Upper lobe of right lung (tissue), 1 donor: Measurements from ENCODE around the gene FOS. TPM values are rescaled to one million over a fixed set of nuclear protein-coding genes. Genes with fewer than 3 reads are reported as not detected.

ENCODE experiments used
- ATAC-seq: fragments of 200-7000 bp; cut with Tn5 transposase; one replicate; pipeline ENCODE4 v1.9.1; 2020; ENCODE audit warnings: mild to moderate bottlenecking, moderate library complexity
- DNase-seq: peaks from one replicate; pipeline ENCODE4 v3.0.0-alpha.2; 2020
- H3K27ac ChIP-seq: fragments of 200-600 bp; one replicate; pipeline ENCODE4 v1.8.0; 2022
- H3K27me3 ChIP-seq: fragments of 200-600 bp; one replicate; pipeline ENCODE4 v1.8.0; 2022; ENCODE audit warnings: mild to moderate bottlenecking
- H3K36me3 ChIP-seq: fragments of 200-600 bp; one replicate; pipeline ENCODE4 v1.8.0; 2022
- H3K4me1 ChIP-seq: fragments of 200-600 bp; one replicate; pipeline ENCODE4 v1.8.0; 2022
- H3K4me3 ChIP-seq: fragments of 200-600 bp; one replicate; pipeline ENCODE4 v1.8.0; 2022; ENCODE audit warnings: mild to moderate bottlenecking
- H3K9me3 ChIP-seq: fragments of 200-600 bp; one replicate; pipeline ENCODE4 v1.8.0; 2022
- intact Hi-C: fragments of 100-400 bp; cut with DNase I; formaldehyde crosslinking; loops from one replicate; pipeline ENCODE4 v1.11.0; 2022
- total RNA-seq: library from RNA; stranded (reverse); fragmentation: NEBNext Ultra II Directional; extraction: Animal tissue kit (Norgen Biotek cat#: 25700); gene quantifications from one replicate; pipeline ENCODE4 v1.2.1, GENCODE V29; 2021
- TF ChIP-seq, protein P1 (sequence below): fragments of 200-600 bp; IDR thresholded peaks from one replicate; pipeline ENCODE4 v1.8.0; 2022; ENCODE audit warnings: antibody characterized with exemption
- donor health status: DM: no; HTN: yes; CAD: no; lungs with severe emphysema.

Gene FOS
- total RNA-seq, 1 donor from 2014 or later, result 204 TPM

DNA sequence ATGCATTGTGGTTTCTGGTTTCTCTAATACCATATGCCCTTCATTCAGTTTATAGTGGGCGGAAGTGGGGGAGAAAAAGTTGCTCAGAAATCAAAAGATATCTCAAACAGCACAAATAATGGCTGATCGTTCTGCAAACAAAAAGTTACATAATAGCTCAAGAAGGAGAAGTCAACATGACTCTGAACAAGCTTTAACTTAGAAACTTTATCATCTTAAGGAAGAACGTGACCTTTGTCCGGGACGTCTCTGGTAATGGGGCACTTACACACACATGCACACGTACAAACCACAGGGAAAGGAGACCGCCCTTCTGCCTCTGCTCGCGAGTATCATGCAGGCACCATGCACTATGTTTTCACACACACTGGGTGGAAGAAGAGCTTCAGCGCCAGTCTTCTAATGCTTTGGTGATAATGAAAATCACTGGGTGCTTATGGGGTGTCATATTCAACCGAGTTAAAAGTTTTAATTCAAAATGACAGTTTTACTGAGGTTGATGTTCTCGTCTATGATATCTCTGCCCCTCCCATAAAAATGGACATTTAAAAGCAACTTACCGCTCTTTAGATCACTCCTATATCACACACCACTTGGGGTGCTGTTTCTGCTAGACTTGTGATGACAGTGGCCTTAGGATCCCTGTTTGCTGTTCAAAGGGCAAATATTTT lies 4.7 kb downstream of the FOS start:
- Histone ChIP-seq H3K9me3 (no peaks in the 10 kb centered on the region), H3K27me3 (no peaks in the 10 kb centered on the region), H3K36me3 (peaks cover 21% of the 10 kb centered on the region), H3K4me3 (no peak overlapping the region), H3K27ac (peak overlapping the region; percentile 100), H3K4me1 (peaks cover 19% of the 10 kb centered on the region)
- ATAC-seq (peak; percentile 33), DNase-seq (no peak)
- intact Hi-C loops, result no loop called here
- TF ChIP-seq, protein P1, sequence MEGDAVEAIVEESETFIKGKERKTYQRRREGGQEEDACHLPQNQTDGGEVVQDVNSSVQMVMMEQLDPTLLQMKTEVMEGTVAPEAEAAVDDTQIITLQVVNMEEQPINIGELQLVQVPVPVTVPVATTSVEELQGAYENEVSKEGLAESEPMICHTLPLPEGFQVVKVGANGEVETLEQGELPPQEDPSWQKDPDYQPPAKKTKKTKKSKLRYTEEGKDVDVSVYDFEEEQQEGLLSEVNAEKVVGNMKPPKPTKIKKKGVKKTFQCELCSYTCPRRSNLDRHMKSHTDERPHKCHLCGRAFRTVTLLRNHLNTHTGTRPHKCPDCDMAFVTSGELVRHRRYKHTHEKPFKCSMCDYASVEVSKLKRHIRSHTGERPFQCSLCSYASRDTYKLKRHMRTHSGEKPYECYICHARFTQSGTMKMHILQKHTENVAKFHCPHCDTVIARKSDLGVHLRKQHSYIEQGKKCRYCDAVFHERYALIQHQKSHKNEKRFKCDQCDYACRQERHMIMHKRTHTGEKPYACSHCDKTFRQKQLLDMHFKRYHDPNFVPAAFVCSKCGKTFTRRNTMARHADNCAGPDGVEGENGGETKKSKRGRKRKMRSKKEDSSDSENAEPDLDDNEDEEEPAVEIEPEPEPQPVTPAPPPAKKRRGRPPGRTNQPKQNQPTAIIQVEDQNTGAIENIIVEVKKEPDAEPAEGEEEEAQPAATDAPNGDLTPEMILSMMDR, result peak; percentile 9

DNA sequence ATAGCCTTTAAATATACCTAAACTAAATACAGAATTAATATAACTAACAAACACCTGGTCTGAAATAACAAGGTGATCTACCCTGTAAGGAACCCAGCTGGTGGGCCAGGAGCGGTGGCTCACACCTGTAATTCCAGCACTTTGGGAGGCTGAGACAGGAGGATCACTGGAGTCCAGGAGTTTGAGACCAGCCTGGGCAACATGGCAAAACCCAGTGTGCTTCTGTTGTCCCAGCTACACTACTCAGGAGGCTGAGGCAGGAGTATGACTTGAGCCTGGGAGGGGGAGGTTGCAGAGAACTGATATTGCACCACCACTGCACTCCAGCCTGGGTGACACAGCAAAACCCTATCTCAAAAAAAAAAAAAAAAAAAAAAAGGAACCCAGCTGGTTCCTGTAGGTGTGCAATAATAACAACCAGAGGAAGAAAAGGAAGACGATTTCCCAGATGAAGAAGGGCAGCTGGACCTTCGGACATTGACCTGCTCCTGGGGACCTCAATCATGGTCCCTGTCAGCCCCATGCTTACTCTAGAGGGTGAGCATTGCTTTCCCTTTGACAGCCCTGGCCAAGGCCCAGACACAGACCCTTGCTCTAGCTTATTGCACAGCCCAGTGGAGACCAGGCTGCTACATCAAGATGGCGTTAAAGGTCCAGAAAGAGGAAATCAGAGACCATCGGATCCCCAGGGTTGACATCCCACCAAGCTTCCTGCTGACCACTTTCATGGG lies 5.4 kb downstream of the FOS start:
- no peaks in the 10 kb centered on the region for H3K27me3 ChIP-seq
- ATAC-seq (peak; percentile 48), DNase-seq (peak; percentile 56)
- H3K4me3 ChIP-seq, result no peak overlapping the region
- TF ChIP-seq, protein P1, result no peak
- peaks cover 21% of the 10 kb centered on the region for H3K36me3 ChIP-seq
- H3K4me1 ChIP-seq, result peaks cover 19% of the 10 kb centered on the region
- H3K27ac ChIP-seq, result peak overlapping the region; percentile 100
- intact Hi-C loops, result no loop called here
- no peaks in the 10 kb centered on the region for H3K9me3 ChIP-seq

DNA sequence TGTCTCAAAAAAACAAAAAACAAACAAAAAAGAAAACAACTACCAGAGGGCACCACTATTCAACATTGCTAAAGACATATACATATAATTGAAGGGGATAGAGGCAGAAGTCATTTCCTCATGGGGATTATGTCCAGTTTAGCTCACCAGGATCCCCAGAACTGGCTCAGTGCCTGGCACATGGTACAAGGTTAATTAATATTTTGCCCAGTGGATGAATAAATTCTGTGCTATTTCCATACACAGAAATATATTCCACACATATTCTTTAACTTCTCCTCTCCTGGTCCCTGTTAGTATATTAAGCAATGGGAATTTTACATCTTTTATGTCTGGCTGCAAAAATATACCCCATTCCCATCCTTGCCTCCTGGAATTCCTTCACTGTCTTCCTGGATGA lies 6.7 kb downstream of the FOS start:
- Histone ChIP-seq H3K36me3 (peaks cover 15% of the 10 kb centered on the region), H3K4me3 (no peak overlapping the region), H3K9me3 (no peaks in the 10 kb centered on the region), H3K27ac (no peak overlapping the region), H3K4me1 (peaks cover 13% of the 10 kb centered on the region), H3K27me3 (no peaks in the 10 kb centered on the region)
- DNase-seq (no peak), ATAC-seq (no peak)
- intact Hi-C loops, result no loop called here
- TF ChIP-seq, protein P1, result no peak

DNA sequence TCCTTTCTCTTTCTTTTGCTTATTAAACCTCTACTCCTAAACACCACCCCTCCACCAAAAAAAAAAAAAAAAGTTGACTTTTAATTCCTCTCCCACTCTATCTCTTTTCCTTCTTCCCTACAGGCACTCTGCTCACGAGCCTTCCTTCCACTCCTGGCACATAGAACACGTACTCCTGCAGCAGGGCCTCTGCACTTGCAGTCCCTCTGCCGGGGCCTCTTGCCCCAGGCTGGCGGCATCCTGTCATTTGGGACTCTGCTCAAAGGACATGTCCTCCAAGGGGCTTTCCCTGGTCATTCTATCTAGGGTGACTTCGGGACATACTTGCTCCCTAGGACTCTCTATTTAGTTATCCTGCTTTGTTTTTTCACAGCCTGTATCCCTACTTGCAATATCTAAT lies 7.7 kb downstream of the FOS start:
- no peaks in the 10 kb centered on the region for H3K9me3 ChIP-seq
- no peak for ATAC-seq
- TF ChIP-seq, protein P1, result no peak
- peaks cover 8% of the 10 kb centered on the region for H3K4me1 ChIP-seq
- no peak overlapping the region for H3K27ac ChIP-seq
- H3K36me3 ChIP-seq, result peaks cover 5% of the 10 kb centered on the region
- peak; percentile 59 for DNase-seq
- H3K27me3 ChIP-seq, result no peaks in the 10 kb centered on the region
- intact Hi-C loops, result no loop called here
- no peak overlapping the region for H3K4me3 ChIP-seq

DNA sequence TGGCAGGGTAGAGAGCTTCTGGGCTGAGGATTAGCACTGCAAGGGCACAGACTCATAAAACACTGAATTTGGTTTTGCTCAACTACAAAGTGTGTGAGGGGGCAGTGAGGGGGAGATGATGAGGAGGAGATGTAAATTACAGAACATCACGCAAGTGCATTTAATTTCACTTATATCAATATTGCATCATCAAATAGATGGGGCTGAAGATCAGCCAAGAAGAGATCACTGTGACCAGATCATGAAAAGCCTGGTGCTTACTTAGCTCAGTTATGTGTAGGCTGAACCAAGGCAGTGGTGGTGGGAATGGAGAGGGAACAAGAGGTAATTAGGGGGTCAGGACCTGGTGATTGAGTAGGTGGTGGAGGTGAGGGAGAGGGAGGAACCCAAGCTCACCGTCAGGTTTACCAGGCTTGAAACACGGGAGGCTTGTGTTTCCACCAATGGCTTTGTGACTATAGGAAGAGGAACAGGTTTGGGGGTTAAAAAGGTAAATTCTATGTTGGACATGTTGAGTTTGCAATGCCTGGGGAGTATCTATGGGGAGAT lies 11.3 kb downstream of the FOS start:
- no peaks in the 10 kb centered on the region for H3K36me3 ChIP-seq
- no peaks in the 10 kb centered on the region for H3K27me3 ChIP-seq
- H3K9me3 ChIP-seq, result no peaks in the 10 kb centered on the region
- intact Hi-C loops, result no loop called here
- DNase-seq (no peak), ATAC-seq (no peak)
- H3K27ac ChIP-seq, result no peak overlapping the region
- TF ChIP-seq, protein P1, result no peak
- no peak overlapping the region for H3K4me3 ChIP-seq
- no peaks in the 10 kb centered on the region for H3K4me1 ChIP-seq
